ENCODE results near the gene TBC1D22B. TPM values are rescaled to one million over a fixed set of nuclear protein-coding genes. Genes with fewer than 3 reads are reported as not detected.
"Not testable (repeated sequence)": the region's sequence is repeated elsewhere in the genome, so short reads cannot be mapped to it uniquely, and the experiment has no call there.

The TBC1D22B gene
- total RNA-seq, 6 donors from 2014 or later: 10.0 to 17.8 (median 10.9) TPM

DNA sequence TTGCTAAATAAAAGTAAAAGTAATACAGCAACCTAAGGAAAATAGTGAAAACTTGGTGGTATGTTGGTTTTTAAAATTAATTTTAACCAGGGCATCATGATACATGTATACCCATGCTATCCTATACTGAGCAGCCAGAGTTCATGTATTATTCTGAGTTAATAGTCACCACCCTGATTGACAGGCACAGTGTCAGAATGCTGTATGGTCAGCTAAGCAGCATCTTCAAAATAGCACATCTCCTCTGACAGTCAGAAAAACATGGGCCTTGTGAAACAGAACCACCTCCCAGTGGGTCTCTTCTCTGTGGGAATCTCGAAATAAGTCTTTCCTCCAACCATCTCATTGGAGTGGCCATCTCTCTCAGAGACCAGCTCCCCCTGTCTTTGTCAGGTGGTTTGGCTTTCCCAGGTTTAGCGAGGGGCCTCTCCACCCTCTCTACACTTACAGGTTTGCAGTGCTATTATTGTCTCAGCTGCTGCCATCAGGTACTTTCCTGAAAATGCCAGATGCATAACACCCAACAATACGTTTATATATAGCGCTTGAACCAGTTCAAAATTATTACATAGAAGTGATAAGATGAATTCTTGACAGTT is 49.2 kb downstream of the TBC1D22B start:
- H3K9me3 ChIP-seq: no peaks in the 10 kb centered on the region

DNA sequence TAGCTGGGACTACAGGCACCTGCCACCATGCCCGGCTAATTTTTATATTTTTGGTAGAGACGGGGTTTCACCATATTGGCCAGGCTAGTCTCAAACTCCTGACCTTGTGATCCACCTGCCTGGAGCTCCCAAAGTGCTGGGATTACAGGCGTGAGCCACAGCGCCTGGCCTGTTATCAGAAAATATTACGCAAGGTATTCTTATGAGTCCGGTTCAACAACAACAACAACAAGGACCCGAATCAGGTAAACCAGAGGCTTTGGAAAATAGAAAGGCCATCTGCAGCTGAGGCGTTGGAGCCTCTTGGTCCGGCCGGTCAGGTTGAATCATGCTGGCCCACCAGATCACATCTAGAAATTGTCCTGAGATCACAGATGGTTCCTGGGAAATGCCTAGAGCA is 49.9 kb downstream of the TBC1D22B start:
- DNase-seq; H3K27me3 ChIP-seq; H3K4me3 ChIP-seq; H3K9me3 ChIP-seq; ATAC-seq (ENCODE audit: low FRiP score in 2 of 2): not testable (repeated sequence)
- 73 to 76% methylated on average over 10 of the region's 10 CpGs for WGBS, 2 donors
- Histone ChIP-seq H3K4me1 (peaks cover 0 to 12% (median 5%) of the 10 kb centered on the region in 4 donors), H3K27ac (peak overlapping the region in 1 of 4 donors; percentile 58), H3K36me3 (peaks cover 0 to 22% (median 9%) of the 10 kb centered on the region in 4 donors)

More for the DNA sequence above, 49.2 kb downstream of the TBC1D22B start:
- Histone ChIP-seq H3K36me3 (peaks cover 0 to 23% (median 9%) of the 10 kb centered on the region in 4 donors), H3K27ac (no peak overlapping the region), H3K4me3 (no peak overlapping the region), H3K4me1 (peaks cover 0 to 12% (median 5%) of the 10 kb centered on the region in 4 donors), H3K27me3 (no peaks in the 10 kb centered on the region)
- TF ChIP-seq POLR2AphosphoS5 (IDR thresholded peaks at IDR 0.05) (no peak), EP300 (IDR thresholded peaks at IDR 0.05) (no peak), POLR2A (IDR thresholded peaks at IDR 0.05) (no peak)
- TF ChIP-seq, protein P1, sequence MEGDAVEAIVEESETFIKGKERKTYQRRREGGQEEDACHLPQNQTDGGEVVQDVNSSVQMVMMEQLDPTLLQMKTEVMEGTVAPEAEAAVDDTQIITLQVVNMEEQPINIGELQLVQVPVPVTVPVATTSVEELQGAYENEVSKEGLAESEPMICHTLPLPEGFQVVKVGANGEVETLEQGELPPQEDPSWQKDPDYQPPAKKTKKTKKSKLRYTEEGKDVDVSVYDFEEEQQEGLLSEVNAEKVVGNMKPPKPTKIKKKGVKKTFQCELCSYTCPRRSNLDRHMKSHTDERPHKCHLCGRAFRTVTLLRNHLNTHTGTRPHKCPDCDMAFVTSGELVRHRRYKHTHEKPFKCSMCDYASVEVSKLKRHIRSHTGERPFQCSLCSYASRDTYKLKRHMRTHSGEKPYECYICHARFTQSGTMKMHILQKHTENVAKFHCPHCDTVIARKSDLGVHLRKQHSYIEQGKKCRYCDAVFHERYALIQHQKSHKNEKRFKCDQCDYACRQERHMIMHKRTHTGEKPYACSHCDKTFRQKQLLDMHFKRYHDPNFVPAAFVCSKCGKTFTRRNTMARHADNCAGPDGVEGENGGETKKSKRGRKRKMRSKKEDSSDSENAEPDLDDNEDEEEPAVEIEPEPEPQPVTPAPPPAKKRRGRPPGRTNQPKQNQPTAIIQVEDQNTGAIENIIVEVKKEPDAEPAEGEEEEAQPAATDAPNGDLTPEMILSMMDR (IDR thresholded peaks at IDR 0.05): no peak
- DNase-seq (no peak), ATAC-seq (ENCODE audit: low FRiP score in 2 of 2) (no peak)
- WGBS, 2 donors: 91 to 94% methylated on average over 4 of the region's 4 CpGs

DNA sequence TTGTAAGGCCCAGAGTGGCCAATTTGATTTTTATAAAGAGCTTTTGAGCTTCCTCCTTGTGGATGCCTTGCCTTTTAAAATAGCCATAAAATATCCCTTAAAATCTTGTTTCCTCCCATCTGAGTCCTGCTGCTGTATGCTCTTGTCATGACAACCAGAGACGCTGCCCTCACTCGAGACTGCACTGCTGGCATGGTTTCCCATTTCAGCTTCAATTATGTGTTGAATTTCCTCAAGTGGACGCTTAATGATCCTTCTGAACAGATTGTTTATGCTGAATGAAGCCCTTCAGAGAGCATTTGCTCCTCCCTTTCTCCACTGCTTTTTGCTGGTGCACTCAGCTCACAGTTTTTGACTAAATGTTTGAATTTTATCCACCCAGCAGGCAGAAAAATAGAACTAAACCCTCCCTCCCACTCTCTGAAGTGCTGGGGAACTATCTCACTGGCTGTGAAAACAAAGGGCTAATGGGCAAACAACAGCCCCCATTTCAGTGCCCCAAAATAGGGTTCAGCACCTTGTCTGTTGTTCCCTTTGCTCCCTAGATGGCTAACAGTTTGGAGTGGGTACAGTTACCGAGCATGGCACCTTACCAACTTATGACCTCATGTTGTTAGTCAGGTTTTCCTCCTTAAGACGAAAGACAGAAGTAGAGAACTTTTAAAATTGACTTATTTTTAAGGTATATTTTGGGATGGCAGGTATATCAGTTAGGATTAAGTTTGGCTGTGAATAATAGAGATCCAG is 50.7 kb downstream of the TBC1D22B start:
- ATAC-seq (ENCODE audit: low FRiP score in 2 of 2) (peak; percentile 50 to 58), DNase-seq (peak in 1 of 2 donors; percentile 56)
- 52 to 62% methylated on average over 5 of the region's 5 CpGs for WGBS, 2 donors

DNA sequence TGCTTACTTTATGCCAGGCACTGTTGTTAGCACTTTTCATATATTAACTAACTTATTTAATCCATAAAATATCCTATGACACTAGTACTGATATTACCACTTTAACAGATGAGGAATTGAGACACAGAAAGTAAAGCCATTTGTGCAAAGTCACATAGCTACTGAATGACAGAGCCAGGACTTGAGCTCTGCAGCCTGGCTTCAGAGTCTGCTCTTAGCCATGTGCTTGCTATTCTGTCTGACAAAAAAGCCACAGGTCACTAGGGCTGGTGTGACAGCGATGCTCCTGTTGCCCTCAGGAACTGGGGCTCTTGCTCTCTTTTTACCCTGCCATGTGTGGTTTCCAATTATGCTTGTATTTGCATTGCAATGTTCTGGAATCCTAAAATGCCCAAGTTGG is 51.5 kb downstream of the TBC1D22B start:
- no peak for ATAC-seq (ENCODE audit: low FRiP score in 2 of 2)
- WGBS, 2 donors: 78 to 89% methylated on average over 1 of the region's 1 CpG

More for the DNA sequence above, 50.7 kb downstream of the TBC1D22B start:
- Histone ChIP-seq H3K4me1 (peaks cover 0 to 12% (median 5%) of the 10 kb centered on the region in 4 donors), H3K36me3 (peaks cover 0 to 22% (median 8%) of the 10 kb centered on the region in 4 donors), H3K27me3 (no peaks in the 10 kb centered on the region), H3K9me3 (no peaks in the 10 kb centered on the region), H3K27ac (peak overlapping the region in 3 of 4 donors; percentile 15 to 58 (median 27)), H3K4me3 (no peak overlapping the region)
- no peak for TF ChIP-seq POLR2A (IDR thresholded peaks at IDR 0.05)
- TF ChIP-seq, protein P1 (IDR thresholded peaks at IDR 0.05): no peak
- no peak for TF ChIP-seq EP300 (IDR thresholded peaks at IDR 0.05)
- no peak for TF ChIP-seq POLR2AphosphoS5 (IDR thresholded peaks at IDR 0.05)

DNA sequence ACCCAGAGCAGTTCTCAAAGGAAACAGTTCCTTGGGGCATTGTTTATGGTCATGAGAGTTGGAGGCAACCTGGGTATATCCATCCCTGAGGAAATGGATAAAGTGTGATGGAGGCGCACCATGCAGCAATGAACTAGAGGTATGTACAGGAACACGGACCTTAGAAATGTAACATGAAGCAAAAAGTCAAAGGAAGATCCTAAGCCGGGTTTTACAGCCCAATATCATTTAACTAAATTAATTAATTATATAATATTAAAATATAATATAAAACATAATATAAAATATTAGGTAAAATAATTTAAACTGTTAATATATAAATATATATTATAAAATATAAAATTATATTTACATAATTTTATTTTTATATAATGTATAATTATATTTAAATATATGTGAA is 52.1 kb downstream of the TBC1D22B start:
- Histone ChIP-seq H3K27ac (no peak overlapping the region), H3K27me3 (no peaks in the 10 kb centered on the region), H3K36me3 (peaks cover 11 to 28% (median 19%) of the 10 kb centered on the region in 4 donors), H3K4me3 (no peak overlapping the region), H3K4me1 (peaks cover 0 to 12% (median 5%) of the 10 kb centered on the region in 4 donors), H3K9me3 (no peaks in the 10 kb centered on the region)
- 66 to 97% methylated on average over 3 of the region's 3 CpGs for WGBS, 2 donors
- TF ChIP-seq, protein P1 (IDR thresholded peaks at IDR 0.05): no peak
- no peak for TF ChIP-seq EP300 (IDR thresholded peaks at IDR 0.05)
- TF ChIP-seq POLR2A (IDR thresholded peaks at IDR 0.05): no peak
- DNase-seq (no peak), ATAC-seq (ENCODE audit: low FRiP score in 2 of 2) (no peak)

More for the DNA sequence above, 51.5 kb downstream of the TBC1D22B start:
- no peak for TF ChIP-seq POLR2AphosphoS5 (IDR thresholded peaks at IDR 0.05)
- TF ChIP-seq, protein P1 (IDR thresholded peaks at IDR 0.05): no peak
- TF ChIP-seq POLR2A (IDR thresholded peaks at IDR 0.05): no peak
- no peak for TF ChIP-seq EP300 (IDR thresholded peaks at IDR 0.05)
- Histone ChIP-seq H3K9me3 (no peaks in the 10 kb centered on the region), H3K4me3 (no peak overlapping the region), H3K27ac (no peak overlapping the region), H3K36me3 (peaks cover 7 to 22% (median 15%) of the 10 kb centered on the region in 4 donors), H3K4me1 (peaks cover 0 to 12% (median 5%) of the 10 kb centered on the region in 4 donors), H3K27me3 (no peaks in the 10 kb centered on the region)
- no peak for DNase-seq
